ENCODE results near the gene GPC6. TPM values are rescaled to one million over a fixed set of nuclear protein-coding genes. Genes with fewer than 3 reads are reported as not detected.

GPC6 gene
- polyA plus RNA-seq, 1 donor: 26.7 TPM

GRCh38 chr13:94309997-94310855 is 1083.6 kb downstream of the GPC6 start:
- no peaks in the 10 kb centered on the region for H3K27me3 ChIP-seq (ENCODE audit: control insufficient read depth, insufficient read depth, low read length)

GRCh38 chr13:94311893-94312292 is 1085.3 kb downstream of the GPC6 start:
- H3K4me1 ChIP-seq (ENCODE audit: control insufficient read depth, insufficient read depth, low read length): no peaks in the 10 kb centered on the region
- H3K27ac ChIP-seq (ENCODE audit: low read length): no peak overlapping the region
- H3K9me3 ChIP-seq (ENCODE audit: control insufficient read depth, low read depth, low read length): no peaks in the 10 kb centered on the region
- 100% methylated on average over 1 of the region's 2 CpGs for WGBS (ENCODE audit: insufficient coverage, low lambda C conversion rate)
- H3K36me3 ChIP-seq (ENCODE audit: control insufficient read depth, insufficient read depth, low read length): no peaks in the 10 kb centered on the region
- DNase-seq: no peak
- H3K27me3 ChIP-seq (ENCODE audit: control insufficient read depth, insufficient read depth, low read length): no peaks in the 10 kb centered on the region
- H3K4me3 ChIP-seq (ENCODE audit: low read length): no peak overlapping the region

More at GRCh38 chr13:94309997-94310855, 1083.6 kb downstream of the GPC6 start:
- Histone ChIP-seq H3K4me1 (ENCODE audit: control insufficient read depth, insufficient read depth, low read length) (no peaks in the 10 kb centered on the region), H3K27ac (ENCODE audit: low read length) (no peak overlapping the region), H3K36me3 (ENCODE audit: control insufficient read depth, insufficient read depth, low read length) (no peaks in the 10 kb centered on the region), H3K9me3 (ENCODE audit: control insufficient read depth, low read depth, low read length) (no peaks in the 10 kb centered on the region), H3K4me3 (ENCODE audit: low read length) (no peak overlapping the region)
- 100% methylated on average over 3 of the region's 8 CpGs for WGBS (ENCODE audit: insufficient coverage, low lambda C conversion rate)
- DNase-seq: no peak

- WGBS (ENCODE audit: insufficient coverage, low lambda C conversion rate): no CpG with 5 or more reads among the region's 15 CpGs
- Histone ChIP-seq H3K9me3 (ENCODE audit: control insufficient read depth, low read depth, low read length) (no peaks in the 10 kb centered on the region), H3K4me3 (ENCODE audit: low read length) (no peak overlapping the region), H3K36me3 (ENCODE audit: control insufficient read depth, insufficient read depth, low read length) (no peaks in the 10 kb centered on the region), H3K27me3 (ENCODE audit: control insufficient read depth, insufficient read depth, low read length) (no peaks in the 10 kb centered on the region), H3K27ac (ENCODE audit: low read length) (no peak overlapping the region), H3K4me1 (ENCODE audit: control insufficient read depth, insufficient read depth, low read length) (no peaks in the 10 kb centered on the region)
- DNase-seq: no peak
Measured at GRCh38 chr13:94312511-94313216, 1086.1 kb downstream of the GPC6 start.

DNA sequence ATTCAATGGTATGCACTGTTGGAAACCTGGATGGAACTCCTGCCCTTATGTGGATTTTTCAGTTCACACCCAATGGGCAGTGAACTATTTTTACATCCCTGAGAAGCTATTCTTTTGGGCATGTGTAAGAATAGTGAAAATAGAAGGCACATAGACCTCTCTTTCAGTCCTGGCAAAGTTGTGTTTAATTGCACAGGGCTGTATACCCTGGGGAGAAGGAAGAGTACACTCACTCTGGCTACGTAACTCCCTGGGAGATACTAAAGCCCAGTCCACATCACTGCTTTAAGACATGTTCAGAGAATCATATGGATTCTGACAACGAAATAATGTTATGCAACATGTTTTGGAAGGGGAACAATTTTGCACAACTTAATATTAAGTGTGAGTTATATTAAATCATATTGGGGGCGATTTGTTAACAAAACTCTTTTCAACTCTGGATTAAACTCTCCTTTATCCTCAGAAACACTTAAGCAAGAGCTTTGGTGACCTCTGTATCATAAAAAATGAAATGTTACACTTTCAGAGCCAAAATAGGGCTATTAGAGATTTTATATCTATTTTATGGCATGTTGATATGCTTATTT is 1086.8 kb downstream of the GPC6 start:
- Histone ChIP-seq H3K9me3 (ENCODE audit: control insufficient read depth, low read depth, low read length) (no peaks in the 10 kb centered on the region), H3K27me3 (ENCODE audit: control insufficient read depth, insufficient read depth, low read length) (no peaks in the 10 kb centered on the region), H3K4me3 (ENCODE audit: low read length) (no peak overlapping the region), H3K4me1 (ENCODE audit: control insufficient read depth, insufficient read depth, low read length) (no peaks in the 10 kb centered on the region), H3K36me3 (ENCODE audit: control insufficient read depth, insufficient read depth, low read length) (no peaks in the 10 kb centered on the region), H3K27ac (ENCODE audit: low read length) (no peak overlapping the region)
- DNase-seq: no peak
- WGBS (ENCODE audit: insufficient coverage, low lambda C conversion rate): no CpG with 5 or more reads among the region's 3 CpGs

DNA sequence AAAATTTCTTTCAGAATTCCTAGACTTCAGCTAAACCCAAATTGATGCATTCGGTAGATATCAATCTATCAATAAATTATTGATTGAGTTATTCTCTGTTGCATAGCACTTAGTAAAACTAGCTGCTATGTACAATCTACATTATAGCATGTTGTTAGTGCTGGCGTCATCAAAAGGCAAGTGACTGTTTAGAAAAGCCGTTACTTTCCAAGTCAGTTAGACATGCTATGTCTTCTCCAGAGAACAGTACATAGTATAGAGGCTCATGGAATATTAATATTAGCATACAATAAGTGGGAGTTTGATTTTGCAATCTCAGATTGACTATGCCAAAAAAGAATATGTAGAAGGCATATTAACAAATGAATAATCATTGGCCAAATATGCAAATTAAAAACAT is 1087.3 kb downstream of the GPC6 start:
- Histone ChIP-seq H3K27ac (ENCODE audit: low read length) (no peak overlapping the region), H3K36me3 (ENCODE audit: control insufficient read depth, insufficient read depth, low read length) (no peaks in the 10 kb centered on the region), H3K27me3 (ENCODE audit: control insufficient read depth, insufficient read depth, low read length) (no peaks in the 10 kb centered on the region), H3K9me3 (ENCODE audit: control insufficient read depth, low read depth, low read length) (no peaks in the 10 kb centered on the region), H3K4me3 (ENCODE audit: low read length) (no peak overlapping the region), H3K4me1 (ENCODE audit: control insufficient read depth, insufficient read depth, low read length) (no peaks in the 10 kb centered on the region)
- no peak for DNase-seq
- 100% methylated on average over 1 of the region's 3 CpGs for WGBS (ENCODE audit: insufficient coverage, low lambda C conversion rate)

DNA sequence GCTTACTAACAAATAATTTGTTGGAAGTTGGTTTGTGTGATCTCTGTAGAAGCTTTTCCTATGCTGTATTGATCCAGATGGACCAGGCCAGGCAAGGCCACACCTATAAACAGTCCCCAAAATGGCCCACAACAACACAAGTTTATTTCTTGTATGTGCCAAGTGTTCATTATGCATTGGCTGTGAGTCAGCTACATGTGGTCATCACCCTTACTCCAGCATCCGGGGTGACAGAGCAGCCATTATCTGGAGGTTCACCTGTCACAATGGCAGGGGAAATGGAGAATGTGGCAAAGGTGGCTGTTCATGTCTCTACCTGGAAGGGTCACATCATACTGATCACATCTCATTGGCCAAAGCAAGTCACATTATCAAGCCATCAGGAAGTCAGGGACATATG is 1088.6 kb downstream of the GPC6 start:
- no peak for DNase-seq
- Histone ChIP-seq H3K27ac (ENCODE audit: low read length) (no peak overlapping the region), H3K4me3 (ENCODE audit: low read length) (no peak overlapping the region), H3K4me1 (ENCODE audit: control insufficient read depth, insufficient read depth, low read length) (no peaks in the 10 kb centered on the region), H3K27me3 (ENCODE audit: control insufficient read depth, insufficient read depth, low read length) (no peaks in the 10 kb centered on the region), H3K9me3 (ENCODE audit: control insufficient read depth, low read depth, low read length) (no peaks in the 10 kb centered on the region), H3K36me3 (ENCODE audit: control insufficient read depth, insufficient read depth, low read length) (no peaks in the 10 kb centered on the region)
- WGBS (ENCODE audit: insufficient coverage, low lambda C conversion rate): no CpG with 5 or more reads among the region's 1 CpG

DNA sequence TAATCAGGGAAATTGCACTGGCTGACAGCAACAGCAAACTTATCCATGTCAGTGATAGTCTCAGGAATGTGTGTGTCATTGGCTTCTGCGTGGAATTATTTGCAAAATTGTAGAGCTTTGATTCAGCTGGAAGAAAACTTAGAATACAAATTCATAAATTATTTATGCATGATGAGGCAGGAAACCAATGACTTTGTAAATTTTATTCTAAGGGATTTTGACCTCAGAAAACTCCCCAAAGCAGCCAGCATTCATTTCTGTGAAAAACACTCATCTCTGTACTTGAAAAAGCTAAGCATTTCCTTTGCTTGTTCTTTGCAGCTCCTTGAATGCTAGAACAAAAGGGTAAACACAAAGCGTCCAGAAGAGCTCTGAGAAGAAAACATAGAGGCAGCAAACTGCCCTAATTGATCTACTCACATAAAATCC is 1090.5 kb downstream of the GPC6 start:
- no peak overlapping the region for H3K27ac ChIP-seq (ENCODE audit: low read length)
- H3K27me3 ChIP-seq (ENCODE audit: control insufficient read depth, insufficient read depth, low read length): no peaks in the 10 kb centered on the region
- H3K9me3 ChIP-seq (ENCODE audit: control insufficient read depth, low read depth, low read length): no peaks in the 10 kb centered on the region
- no CpG with 5 or more reads among the region's 2 CpGs for WGBS (ENCODE audit: insufficient coverage, low lambda C conversion rate)
- no peaks in the 10 kb centered on the region for H3K4me1 ChIP-seq (ENCODE audit: control insufficient read depth, insufficient read depth, low read length)
- H3K36me3 ChIP-seq (ENCODE audit: control insufficient read depth, insufficient read depth, low read length): no peaks in the 10 kb centered on the region
- DNase-seq: no peak
- H3K4me3 ChIP-seq (ENCODE audit: low read length): no peak overlapping the region

DNA sequence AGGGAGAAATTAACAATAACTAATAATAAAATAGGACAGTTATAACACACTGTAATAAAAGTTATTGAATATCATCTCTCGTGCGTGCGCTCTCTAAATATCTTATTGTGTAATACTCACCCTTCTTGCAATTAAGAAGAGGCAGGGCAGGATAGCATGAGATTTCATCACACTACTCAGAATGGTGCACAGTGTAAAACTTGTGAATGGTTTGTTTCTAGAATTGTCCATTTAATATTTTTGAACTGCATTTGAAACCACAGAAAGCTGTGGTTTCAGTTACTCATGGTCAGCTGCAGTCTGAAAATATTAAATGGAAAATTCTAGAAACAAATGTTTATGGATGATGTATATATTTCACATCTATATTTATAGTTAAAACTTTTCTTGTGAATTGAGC is 1091.8 kb downstream of the GPC6 start:
- DNase-seq: no peak
- H3K27me3 ChIP-seq (ENCODE audit: control insufficient read depth, insufficient read depth, low read length): no peaks in the 10 kb centered on the region
- H3K36me3 ChIP-seq (ENCODE audit: control insufficient read depth, insufficient read depth, low read length): no peaks in the 10 kb centered on the region
- no peaks in the 10 kb centered on the region for H3K4me1 ChIP-seq (ENCODE audit: control insufficient read depth, insufficient read depth, low read length)
- no peak overlapping the region for H3K4me3 ChIP-seq (ENCODE audit: low read length)
- no CpG with 5 or more reads among the region's 3 CpGs for WGBS (ENCODE audit: insufficient coverage, low lambda C conversion rate)
- no peak overlapping the region for H3K27ac ChIP-seq (ENCODE audit: low read length)
- H3K9me3 ChIP-seq (ENCODE audit: control insufficient read depth, low read depth, low read length): no peaks in the 10 kb centered on the region

- no peaks in the 10 kb centered on the region for H3K36me3 ChIP-seq (ENCODE audit: control insufficient read depth, insufficient read depth, low read length)
- H3K27me3 ChIP-seq (ENCODE audit: control insufficient read depth, insufficient read depth, low read length): no peaks in the 10 kb centered on the region
- no peak overlapping the region for H3K27ac ChIP-seq (ENCODE audit: low read length)
- 100% methylated on average over 1 of the region's 2 CpGs for WGBS (ENCODE audit: insufficient coverage, low lambda C conversion rate)
- DNase-seq: no peak
- H3K9me3 ChIP-seq (ENCODE audit: control insufficient read depth, low read depth, low read length): no peaks in the 10 kb centered on the region
- no peaks in the 10 kb centered on the region for H3K4me1 ChIP-seq (ENCODE audit: control insufficient read depth, insufficient read depth, low read length)
- H3K4me3 ChIP-seq (ENCODE audit: low read length): no peak overlapping the region
Measured at GRCh38 chr13:94319501-94319900, 1092.9 kb downstream of the GPC6 start.

- DNase-seq: no peak
- WGBS (ENCODE audit: insufficient coverage, low lambda C conversion rate): 94% methylated on average over 3 of the region's 6 CpGs
- no peak overlapping the region for H3K27ac ChIP-seq (ENCODE audit: low read length)
Measured at GRCh38 chr13:94322925-94323763, 1096.5 kb downstream of the GPC6 start.

More at GRCh38 chr13:94322925-94323763, 1096.5 kb downstream of the GPC6 start:
- Histone ChIP-seq H3K36me3 (ENCODE audit: control insufficient read depth, insufficient read depth, low read length) (no peaks in the 10 kb centered on the region), H3K4me3 (ENCODE audit: low read length) (no peak overlapping the region), H3K9me3 (ENCODE audit: control insufficient read depth, low read depth, low read length) (no peaks in the 10 kb centered on the region), H3K27me3 (ENCODE audit: control insufficient read depth, insufficient read depth, low read length) (no peaks in the 10 kb centered on the region), H3K4me1 (ENCODE audit: control insufficient read depth, insufficient read depth, low read length) (no peaks in the 10 kb centered on the region)
